PFSK-1 (cell line): Measurements from ENCODE around the gene ACTR2.

ENCODE experiments used
- FOXP2 ChIP-seq: optimal IDR thresholded peaks from 2 replicates; pipeline ENCODE3; 2011; ENCODE audit warnings: borderline replicate concordance, control low read depth, inconsistent platforms; ENCODE audit not compliant: insufficient read depth; ENCODE audit errors: extremely low read length, extremely low read depth
- POLR2AphosphoS5 ChIP-seq: IDR thresholded peaks from 2 replicates; pipeline ENCODE4 v1.6.1; 2012; ENCODE audit warnings: low read depth, mild to moderate bottlenecking, control low read depth, low read length, moderate library complexity
- SIN3A ChIP-seq: IDR thresholded peaks from 2 replicates; pipeline ENCODE4 v1.6.1; 2012; ENCODE audit warnings: mild to moderate bottlenecking, low read length, moderate library complexity, borderline replicate concordance; ENCODE audit not compliant: insufficient read depth
- TAF1 ChIP-seq: IDR thresholded peaks from 2 replicates; pipeline ENCODE4 v1.6.1; 2012; ENCODE audit warnings: low read length, control low read depth, borderline replicate concordance; ENCODE audit not compliant: insufficient read depth
- TF ChIP-seq, protein P1 (sequence below), 2 experiments: IDR thresholded peaks; 2 replicates each; pipeline versions ENCODE4 v1.6.1 to v1.8.0; 2011 to 2012; ENCODE audit warnings: low read depth in 2 of 2, low read length in 2 of 2, control low read depth in 1 of 2, inconsistent platforms in 1 of 2, mild to moderate bottlenecking in 1 of 2, moderate library complexity in 1 of 2; ENCODE audit not compliant: insufficient read depth in 1 of 2

ACTR2 gene

DNA sequence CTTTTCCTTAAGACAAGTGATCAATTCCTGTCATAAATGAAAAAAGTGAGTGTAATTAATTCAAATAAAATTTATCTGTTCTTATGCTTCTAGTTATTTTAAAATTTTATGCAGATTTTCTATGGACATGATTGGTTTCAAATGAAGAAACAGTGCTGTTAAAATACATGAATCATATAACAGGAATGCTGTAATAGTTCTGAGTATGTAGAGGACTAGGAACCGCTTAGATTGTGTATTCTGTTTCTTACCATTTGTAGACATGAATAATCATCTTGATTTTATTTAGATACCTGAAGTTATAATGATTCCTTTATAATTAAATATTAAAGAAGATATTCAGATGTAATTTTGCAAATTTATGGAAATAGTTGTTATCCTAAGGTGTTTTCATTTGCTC is 3.5 kb downstream of the ACTR2 start:
- TF ChIP-seq SIN3A (no peak), TAF1 (no peak), POLR2AphosphoS5 (no peak), FOXP2 (no peak)
- TF ChIP-seq, protein P1, sequence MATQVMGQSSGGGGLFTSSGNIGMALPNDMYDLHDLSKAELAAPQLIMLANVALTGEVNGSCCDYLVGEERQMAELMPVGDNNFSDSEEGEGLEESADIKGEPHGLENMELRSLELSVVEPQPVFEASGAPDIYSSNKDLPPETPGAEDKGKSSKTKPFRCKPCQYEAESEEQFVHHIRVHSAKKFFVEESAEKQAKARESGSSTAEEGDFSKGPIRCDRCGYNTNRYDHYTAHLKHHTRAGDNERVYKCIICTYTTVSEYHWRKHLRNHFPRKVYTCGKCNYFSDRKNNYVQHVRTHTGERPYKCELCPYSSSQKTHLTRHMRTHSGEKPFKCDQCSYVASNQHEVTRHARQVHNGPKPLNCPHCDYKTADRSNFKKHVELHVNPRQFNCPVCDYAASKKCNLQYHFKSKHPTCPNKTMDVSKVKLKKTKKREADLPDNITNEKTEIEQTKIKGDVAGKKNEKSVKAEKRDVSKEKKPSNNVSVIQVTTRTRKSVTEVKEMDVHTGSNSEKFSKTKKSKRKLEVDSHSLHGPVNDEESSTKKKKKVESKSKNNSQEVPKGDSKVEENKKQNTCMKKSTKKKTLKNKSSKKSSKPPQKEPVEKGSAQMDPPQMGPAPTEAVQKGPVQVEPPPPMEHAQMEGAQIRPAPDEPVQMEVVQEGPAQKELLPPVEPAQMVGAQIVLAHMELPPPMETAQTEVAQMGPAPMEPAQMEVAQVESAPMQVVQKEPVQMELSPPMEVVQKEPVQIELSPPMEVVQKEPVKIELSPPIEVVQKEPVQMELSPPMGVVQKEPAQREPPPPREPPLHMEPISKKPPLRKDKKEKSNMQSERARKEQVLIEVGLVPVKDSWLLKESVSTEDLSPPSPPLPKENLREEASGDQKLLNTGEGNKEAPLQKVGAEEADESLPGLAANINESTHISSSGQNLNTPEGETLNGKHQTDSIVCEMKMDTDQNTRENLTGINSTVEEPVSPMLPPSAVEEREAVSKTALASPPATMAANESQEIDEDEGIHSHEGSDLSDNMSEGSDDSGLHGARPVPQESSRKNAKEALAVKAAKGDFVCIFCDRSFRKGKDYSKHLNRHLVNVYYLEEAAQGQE (IDR thresholded peaks at IDR 0.05; ENCODE audit: insufficient read depth in 1 of 2, low read depth in 2 of 2, low read length in 2 of 2): no peak

DNA sequence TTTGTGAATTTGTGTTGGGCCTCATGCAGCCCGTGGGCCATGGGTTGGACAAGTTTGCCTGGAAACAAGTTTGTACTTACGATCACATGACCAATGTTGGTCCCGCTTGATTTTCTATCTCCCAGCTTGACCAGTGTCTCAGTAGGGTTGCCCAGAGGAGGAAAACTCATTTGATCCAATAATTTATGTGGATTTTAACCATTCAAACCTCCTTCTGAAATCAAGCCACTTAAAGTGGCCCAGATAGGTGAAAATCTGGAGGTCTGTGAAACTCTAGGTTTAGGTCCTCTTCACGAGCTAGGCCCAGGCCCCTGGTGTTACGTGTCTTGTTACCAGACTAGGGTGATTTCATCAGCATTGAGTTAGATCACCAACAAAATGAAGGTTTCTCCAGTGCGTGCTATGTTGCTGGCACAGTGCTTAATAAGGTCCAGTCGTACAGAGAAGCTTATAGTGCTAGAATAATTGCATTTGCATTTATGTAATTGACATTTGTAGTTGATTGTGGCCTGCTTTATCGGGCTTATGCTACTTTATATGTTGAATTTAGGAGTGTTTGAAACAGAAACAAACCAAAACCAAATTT is 4.4 kb downstream of the ACTR2 start:
- no peak for TF ChIP-seq FOXP2
- TF ChIP-seq SIN3A: no peak
- TF ChIP-seq, protein P1 (IDR thresholded peaks at IDR 0.05; ENCODE audit: insufficient read depth in 1 of 2, low read depth in 2 of 2, low read length in 2 of 2): no peak
- TF ChIP-seq POLR2AphosphoS5: no peak

DNA sequence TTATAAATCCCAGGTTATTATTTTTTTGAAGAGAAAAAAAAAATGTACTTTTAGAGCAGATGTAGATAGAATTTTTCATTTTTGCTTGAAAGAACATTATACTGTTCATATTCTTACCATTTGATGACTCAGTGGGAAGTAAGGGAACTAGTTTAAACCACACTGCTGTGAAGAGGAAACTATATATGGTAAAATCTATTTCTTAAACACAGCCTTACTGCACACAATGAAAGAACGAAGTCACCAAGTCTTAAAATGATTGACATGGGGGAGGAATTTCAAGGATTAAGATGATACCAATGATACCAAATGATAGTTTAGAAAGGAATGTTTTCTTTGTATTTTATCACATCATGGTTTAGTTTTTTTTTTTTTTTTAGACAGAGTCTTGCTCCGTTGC is 5.0 kb downstream of the ACTR2 start:
- TF ChIP-seq POLR2AphosphoS5: no peak
- TF ChIP-seq TAF1: no peak
- TF ChIP-seq SIN3A: no peak
- TF ChIP-seq, protein P1 (IDR thresholded peaks at IDR 0.05; ENCODE audit: insufficient read depth in 1 of 2, low read depth in 2 of 2, low read length in 2 of 2): no peak
- no peak for TF ChIP-seq FOXP2

DNA sequence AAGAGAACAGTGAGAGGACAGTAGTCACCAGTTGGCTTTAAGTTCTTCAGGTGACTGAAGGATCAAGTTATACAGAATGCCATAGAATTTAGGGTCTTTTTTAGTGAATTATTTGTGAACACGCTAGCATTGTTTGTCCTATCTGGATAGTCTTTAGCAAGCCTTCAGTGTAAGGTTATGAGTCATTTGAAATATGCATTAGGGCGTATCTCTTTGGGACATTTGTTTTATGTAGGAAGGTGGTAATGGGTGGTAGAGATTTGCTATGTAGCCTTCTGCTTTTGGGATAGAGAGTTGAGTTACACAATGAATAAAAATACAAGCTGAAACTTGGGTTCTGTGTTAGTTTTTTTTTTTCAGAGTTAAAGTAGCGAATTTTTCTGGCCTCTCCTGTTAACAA is 13.0 kb downstream of the ACTR2 start:
- TF ChIP-seq SIN3A: no peak
- no peak for TF ChIP-seq FOXP2
- TF ChIP-seq TAF1: no peak
- TF ChIP-seq, protein P1 (IDR thresholded peaks at IDR 0.05; ENCODE audit: insufficient read depth in 1 of 2, low read depth in 2 of 2, low read length in 2 of 2): no peak
- TF ChIP-seq POLR2AphosphoS5: no peak

DNA sequence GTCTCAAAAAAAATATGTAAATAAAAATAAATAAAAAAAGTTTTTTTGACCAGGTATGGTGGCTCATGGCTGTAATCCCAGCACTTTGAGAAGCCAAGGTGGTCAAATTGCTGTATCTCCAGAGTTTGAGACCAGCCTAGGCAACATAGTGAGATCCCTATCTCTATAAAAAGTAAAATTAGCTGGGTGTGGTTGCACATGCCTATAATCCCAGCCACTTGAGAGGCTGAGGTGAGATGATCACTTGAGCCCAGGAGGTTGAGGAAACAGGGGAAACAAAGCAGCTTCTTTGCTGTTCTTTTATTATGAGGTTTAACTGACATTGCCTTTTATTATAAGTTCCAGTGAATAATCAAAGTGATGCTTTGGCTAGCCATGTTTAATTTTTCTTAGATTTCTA is 25.0 kb downstream of the ACTR2 start:
- TF ChIP-seq FOXP2: no peak
- no peak for TF ChIP-seq SIN3A
- TF ChIP-seq, protein P1 (IDR thresholded peaks at IDR 0.05; ENCODE audit: insufficient read depth in 1 of 2, low read depth in 2 of 2, low read length in 2 of 2): no peak
- no peak for TF ChIP-seq POLR2AphosphoS5
- TF ChIP-seq TAF1: no peak
